GM10266 (cell line): ENCODE measurements around the gene NOTCH4.
A peak's percentile ranks its signal among the peaks of the same experiment; 100 is the strongest.

Experiments
- DNase-seq: peaks from one replicate; pipeline ENCODE4 v3.0.0; 2012; ENCODE audit errors: extremely low spot score
- TF ChIP-seq, protein P1 (sequence below): IDR thresholded peaks from 2 replicates; pipeline ENCODE4 v1.5.1; 2012; ENCODE audit warnings: mild to moderate bottlenecking, low read depth; ENCODE audit not compliant: control insufficient read depth, insufficient read depth; ENCODE audit errors: missing control alignments

The NOTCH4 gene

DNA sequence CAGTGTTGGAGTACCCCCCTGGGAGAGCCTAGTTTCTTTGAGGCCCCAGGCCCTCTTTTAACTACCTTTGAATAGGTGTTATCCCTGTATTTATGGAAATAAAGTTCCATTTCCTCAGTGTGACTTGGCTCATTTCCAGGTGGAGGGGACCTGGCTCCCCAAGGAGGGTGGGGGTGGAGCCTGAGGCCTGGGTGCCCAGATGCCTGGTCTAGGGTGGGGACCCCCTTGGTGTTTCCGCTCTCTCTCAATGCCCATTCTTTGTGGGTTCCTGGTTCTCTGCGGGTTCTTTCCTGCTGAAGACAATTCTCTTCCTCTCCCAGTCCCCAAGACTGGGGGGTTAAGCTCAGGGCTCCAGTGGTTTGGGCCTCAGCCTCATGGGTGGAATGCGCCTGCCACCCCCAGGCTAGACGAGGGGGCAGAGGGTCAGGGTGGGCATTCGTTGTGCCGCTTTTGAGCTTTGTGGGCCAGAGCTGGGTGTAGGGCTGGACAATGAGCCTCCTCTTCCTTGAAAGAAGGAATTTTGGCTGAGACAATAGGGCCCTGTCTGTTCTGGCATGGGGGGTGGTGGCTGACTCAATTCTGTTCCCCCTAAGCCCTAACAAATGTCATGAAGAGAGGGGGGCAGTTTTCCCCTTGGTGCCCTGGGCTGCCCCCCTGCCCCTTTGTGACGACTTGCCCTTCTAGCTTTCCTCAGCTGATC lies 60.2 kb downstream of the NOTCH4 start:
- TF ChIP-seq, protein P1, sequence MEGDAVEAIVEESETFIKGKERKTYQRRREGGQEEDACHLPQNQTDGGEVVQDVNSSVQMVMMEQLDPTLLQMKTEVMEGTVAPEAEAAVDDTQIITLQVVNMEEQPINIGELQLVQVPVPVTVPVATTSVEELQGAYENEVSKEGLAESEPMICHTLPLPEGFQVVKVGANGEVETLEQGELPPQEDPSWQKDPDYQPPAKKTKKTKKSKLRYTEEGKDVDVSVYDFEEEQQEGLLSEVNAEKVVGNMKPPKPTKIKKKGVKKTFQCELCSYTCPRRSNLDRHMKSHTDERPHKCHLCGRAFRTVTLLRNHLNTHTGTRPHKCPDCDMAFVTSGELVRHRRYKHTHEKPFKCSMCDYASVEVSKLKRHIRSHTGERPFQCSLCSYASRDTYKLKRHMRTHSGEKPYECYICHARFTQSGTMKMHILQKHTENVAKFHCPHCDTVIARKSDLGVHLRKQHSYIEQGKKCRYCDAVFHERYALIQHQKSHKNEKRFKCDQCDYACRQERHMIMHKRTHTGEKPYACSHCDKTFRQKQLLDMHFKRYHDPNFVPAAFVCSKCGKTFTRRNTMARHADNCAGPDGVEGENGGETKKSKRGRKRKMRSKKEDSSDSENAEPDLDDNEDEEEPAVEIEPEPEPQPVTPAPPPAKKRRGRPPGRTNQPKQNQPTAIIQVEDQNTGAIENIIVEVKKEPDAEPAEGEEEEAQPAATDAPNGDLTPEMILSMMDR = no peak

DNA sequence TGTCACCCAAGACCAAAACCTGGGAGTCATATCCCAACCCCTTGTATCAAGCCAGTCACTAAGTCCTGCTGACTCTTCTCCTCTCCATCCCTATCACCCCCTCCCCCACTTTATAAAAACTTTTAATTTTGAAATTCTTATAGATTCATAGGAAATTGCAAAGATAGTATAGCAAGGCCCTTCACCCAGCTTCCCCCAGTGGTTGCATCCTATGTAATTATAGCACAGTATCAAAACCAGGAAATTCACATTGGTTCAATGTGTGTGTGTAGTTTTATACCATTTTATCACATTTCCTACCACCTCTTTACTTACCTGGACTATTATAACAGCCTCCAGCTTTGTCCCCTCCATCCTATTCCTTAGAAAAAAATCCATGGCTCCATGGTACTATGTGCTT lies 65.8 kb downstream of the NOTCH4 start:
- TF ChIP-seq, protein P1 = no peak
- DNase-seq = no peak

More for the DNA sequence above, 60.2 kb downstream of the NOTCH4 start:
- DNase-seq = no peak

DNA sequence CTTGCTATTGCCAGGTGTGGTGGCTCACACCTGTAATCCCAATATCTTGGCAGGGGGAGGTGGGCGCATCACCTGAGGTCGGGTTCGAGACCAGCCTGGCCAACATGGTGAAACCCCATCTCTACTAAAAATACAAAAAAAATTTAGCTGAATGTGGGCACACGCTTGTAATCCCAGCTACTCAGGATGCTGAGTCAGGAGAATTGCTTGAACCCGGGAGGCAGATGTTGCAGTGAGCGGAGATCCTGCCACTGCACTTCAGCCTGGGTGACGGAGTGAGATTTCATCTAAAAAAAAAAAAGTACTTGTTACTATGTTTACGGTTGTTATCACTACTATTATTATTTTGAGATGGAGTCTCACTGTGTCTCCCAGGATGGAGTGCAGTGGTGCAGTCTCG lies 67.0 kb downstream of the NOTCH4 start:
- TF ChIP-seq, protein P1 = no peak
- DNase-seq = no peak

DNA sequence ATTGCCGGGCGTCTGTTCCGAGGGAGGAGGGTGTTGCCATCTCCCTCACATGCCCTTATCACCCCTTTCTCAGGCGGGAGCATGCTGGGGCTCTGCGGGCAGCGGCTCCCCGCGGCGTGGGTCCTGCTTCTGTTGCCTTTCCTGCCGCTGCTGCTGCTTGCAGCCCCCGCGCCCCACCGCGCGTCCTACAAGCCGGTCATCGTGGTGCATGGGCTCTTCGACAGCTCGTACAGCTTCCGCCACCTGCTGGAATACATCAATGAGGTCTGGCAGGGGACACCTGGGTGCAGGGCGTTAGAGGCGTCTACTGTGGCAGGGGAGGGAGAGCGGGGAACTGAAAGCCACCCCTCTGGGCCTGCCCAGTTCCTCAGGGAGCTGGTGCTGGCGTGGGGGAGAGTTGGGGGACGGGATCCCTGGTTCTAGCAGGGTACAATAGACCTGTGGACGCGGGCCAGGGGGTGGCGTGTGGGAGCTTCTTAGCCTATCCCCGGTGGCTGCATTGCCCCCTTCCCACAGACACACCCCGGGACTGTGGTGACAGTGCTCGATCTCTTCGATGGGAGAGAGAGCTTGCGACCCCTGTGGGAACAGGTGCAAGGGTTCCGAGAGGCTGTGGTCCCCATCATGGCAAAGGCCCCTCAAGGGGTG lies 69.2 kb downstream of the NOTCH4 start:
- TF ChIP-seq, protein P1 = peak; percentile 70
- DNase-seq = peak; percentile 88

DNA sequence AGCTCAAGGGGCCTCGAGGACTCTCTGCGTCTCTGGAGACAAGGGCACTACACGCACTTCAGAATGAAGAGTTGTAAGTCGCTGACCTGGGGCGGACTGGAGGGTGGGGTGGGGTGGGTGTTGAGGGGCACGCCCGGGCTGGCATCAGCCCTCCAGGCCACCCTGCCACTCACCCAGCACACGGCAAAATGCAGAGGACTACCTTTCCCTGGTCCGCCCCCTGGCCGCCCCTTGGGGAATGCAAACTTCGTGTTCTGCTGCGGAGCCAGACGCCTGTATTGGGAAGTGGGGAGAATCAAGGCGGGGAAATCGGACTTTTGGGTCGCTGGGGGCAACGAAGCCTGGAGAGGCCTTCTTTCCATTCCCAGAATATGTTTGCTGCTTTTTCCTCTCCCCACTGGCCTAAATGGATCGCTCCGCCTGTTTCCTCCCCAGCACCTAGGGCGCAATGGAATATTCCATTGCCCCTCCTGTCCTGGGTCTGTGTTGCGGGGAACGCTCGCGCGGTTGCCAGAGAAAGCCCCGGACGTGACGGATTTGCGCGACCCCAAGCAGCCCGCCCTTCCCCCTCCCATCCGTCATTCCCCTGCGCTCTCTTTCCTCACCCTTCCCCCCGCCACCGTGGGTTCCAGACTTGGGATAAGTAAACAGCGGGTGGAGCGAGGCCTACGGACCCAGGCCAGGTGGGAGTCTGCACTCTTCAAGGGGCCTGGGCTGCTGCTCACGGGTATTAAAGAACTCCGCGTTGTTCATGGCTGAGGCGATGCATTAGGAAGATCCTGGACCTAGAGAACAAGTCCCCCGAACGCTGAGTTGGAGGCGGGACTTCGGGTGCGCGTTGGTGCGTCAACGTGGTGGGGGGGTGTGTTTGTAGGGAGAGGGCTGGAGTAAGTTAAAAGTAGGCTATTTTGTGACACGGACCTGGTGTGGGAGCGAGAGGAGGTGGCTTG lies 70.0 kb downstream of the NOTCH4 start, which contains the start of gene PPT2:
Gene PPT2, plus strand, starts transcription at position 578 of the 950 bp plus-strand sequence. CDS start 454 bp downstream, outside the sequence.
- DNase-seq = peak; percentile 76
- TF ChIP-seq, protein P1 = no peak

DNA sequence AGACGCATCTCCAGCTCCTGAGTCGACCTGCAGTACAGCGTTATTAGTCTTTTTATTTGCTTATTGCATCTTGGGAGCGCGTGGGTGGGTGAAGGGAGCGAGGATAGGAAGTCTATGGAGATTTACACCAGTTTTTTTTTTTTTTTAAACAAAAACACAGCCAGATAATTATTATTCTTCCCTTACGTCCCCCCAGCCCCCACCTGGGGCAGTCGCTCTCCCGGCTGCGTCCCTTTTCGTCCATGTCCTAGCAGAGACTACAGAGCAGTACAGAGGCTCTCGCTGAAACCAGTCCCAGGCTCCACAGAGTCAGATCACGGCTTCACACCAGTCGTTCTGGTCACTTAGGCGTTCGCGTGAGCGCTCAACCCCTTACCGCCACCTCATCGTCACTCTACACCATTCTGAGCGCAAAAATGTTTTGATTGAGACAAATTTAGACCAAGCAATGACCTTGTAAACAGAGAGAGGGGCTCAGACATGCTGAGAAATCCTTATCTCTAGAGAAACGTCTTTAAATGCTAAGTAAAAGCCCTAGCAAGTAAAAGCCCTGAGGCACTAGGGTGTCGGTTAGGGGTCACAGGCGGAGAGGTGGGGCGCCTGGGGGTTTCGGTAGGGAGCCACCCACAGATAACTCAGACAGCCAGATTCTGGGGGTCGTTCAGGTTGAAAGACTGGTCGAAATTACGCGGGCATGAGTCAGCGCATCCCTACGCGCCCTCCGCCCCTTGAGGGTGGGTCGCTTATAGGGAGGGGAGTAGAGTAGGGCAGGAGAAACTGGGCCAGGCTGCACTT lies 70.9 kb downstream of the NOTCH4 start:
- no peak for DNase-seq
- TF ChIP-seq, protein P1 = no peak
